Activated CD8-positive, alpha-beta T cell treated with anti-CD3 and anti-CD28 coated beads, Interleukin-2, amount 10 ng/mL, durations not matched to agents 7 days and 5 days (primary cell): Measurements from ENCODE around the gene ANP32B. TPM values are rescaled to one million over a fixed set of nuclear protein-coding genes. Genes with fewer than 3 reads are reported as not detected.
"Not testable (repeated sequence)": the region's sequence is repeated elsewhere in the genome, so short reads cannot be mapped to it uniquely, and the experiment has no call there.

Experiments
- ATAC-seq: fragments of 150-1000 bp; cut with Tn5 transposase; one replicate; pipeline ENCODE4 v1.10.0; 2021; ENCODE audit warnings: moderate library complexity
- CTCF ChIA-PET: fragments of 350-600 bp; sonication (Branson Sonifier 250); formaldehyde crosslinking; loops from one replicate; lab custom pipeline; 2021; ENCODE audit warnings: antibody characterized with exemption; lab: Charles Lee
- POLR2A ChIA-PET: fragments of 350-600 bp; sonication (Branson Sonifier 250); formaldehyde crosslinking; loops from one replicate; lab custom pipeline; 2021; ENCODE audit warnings: antibody characterized with exemption; lab: Charles Lee
- DNase-seq: peaks from one replicate; pipeline ENCODE4 v3.0.0-alpha.2; 2020
- H3K27ac Mint-ChIP-seq: one replicate; pipeline ENCODE4 v1.8.0; 2021; ENCODE audit warnings: mild to moderate bottlenecking, mixed read lengths
- H3K27me3 Mint-ChIP-seq: one replicate; pipeline ENCODE4 v1.8.0; 2021; ENCODE audit warnings: low read depth, mixed read lengths
- H3K36me3 Mint-ChIP-seq: one replicate; pipeline ENCODE4 v1.8.0; 2021; ENCODE audit warnings: low read depth, mixed read lengths
- H3K4me1 Mint-ChIP-seq: one replicate; pipeline ENCODE4 v1.8.0; 2021; ENCODE audit warnings: low read depth, mixed read lengths
- H3K4me3 Mint-ChIP-seq: one replicate; pipeline ENCODE4 v1.8.0; 2021; ENCODE audit warnings: mild to moderate bottlenecking, mixed read lengths
- H3K9me3 Mint-ChIP-seq: one replicate; pipeline ENCODE4 v1.8.0; 2022; ENCODE audit warnings: mixed read lengths; ENCODE audit not compliant: insufficient read depth
- total RNA-seq, 2 experiments: library from RNA; stranded (reverse); gene quantifications; one replicate each; pipeline ENCODE4 v1.2.3, GENCODE V29; 2021

The ANP32B gene
- total RNA-seq, 2 experiments from 2014 or later, result 347 to 354 TPM

DNA sequence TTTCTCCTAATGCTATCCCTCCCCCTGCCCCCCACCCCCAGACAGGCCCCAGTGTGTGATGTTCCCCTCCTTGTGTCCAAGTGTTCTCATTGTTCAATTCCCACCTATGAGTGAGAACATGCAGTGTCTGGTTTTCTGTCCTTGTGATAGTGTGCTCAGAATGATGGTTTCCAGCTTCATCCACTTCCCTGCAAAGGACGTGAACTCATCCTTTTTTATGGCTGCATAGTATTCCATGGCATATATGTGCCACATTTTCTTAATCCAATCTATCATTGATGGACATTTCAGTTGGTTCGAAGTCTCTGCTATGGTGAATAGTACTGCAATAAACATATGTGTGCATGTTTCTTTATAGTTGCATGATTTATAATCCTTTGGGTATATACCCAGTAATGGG is 37.7 kb upstream of the ANP32B start:
- H3K9me3 Mint-ChIP-seq, POLR2A ChIA-PET, H3K4me1 Mint-ChIP-seq, H3K36me3 Mint-ChIP-seq, ATAC-seq, DNase-seq, H3K27ac Mint-ChIP-seq, H3K4me3 Mint-ChIP-seq: not testable (repeated sequence)
- CTCF ChIA-PET, result interaction anchor here (1.5 to 6.4 kb wide), 3 partner anchors 10 to 55 kb away, joined by 3 to 43 read pairs (median 20); partner anchors contain the start of gene TRMO
- H3K27me3 Mint-ChIP-seq, result peaks cover 32% of the 10 kb centered on the region

DNA sequence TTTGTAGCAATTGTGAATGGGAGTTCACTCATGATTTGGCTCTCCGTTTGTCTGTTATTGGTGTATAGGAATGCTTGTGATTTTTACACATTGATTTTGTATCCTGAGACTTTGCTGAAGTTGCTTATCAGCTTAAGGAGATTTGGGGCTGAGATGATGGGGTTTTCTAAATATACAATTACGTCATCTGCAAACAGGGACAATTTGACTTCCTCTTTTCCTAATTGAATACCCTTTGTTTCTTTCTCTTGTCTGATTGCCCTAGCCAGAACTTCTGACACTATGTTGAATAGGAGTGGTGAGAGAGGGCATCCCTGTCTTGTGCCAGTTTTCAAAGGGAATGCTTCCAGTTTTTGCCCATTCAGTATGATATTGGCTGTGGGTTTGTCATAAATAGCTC is 36.0 kb upstream of the ANP32B start:
- DNase-seq, H3K4me3 Mint-ChIP-seq, ATAC-seq, H3K4me1 Mint-ChIP-seq, POLR2A ChIA-PET, H3K9me3 Mint-ChIP-seq, H3K27ac Mint-ChIP-seq, H3K36me3 Mint-ChIP-seq: not testable (repeated sequence)
- peaks cover 26% of the 10 kb centered on the region for H3K27me3 Mint-ChIP-seq
- CTCF ChIA-PET, result interaction anchor here (1.6 kb wide), 2 partner anchors 23 to 24 kb away, joined by 4 to 5 read pairs; no protein-coding TSS in a partner anchor

DNA sequence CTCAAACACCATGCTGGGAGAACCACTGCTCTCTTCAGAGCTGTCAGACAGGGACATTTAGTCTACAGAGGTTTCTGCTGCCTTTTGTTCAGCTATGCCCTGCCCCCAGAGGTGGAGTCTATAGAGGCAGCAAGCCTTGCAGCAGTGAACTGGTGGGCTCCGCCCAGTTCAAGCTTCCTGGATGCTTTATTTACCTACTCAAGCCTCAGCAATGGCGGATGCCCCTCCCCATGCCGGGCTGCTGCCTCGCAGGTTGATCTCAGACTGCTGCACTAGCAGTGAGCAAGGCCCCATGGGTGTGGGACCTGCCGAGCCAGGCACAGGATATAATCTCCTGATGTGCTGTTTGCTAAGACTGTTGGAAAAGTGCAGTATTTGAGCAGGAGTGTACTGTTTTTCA is 32.3 kb upstream of the ANP32B start:
- H3K4me1 Mint-ChIP-seq, H3K27ac Mint-ChIP-seq, H3K36me3 Mint-ChIP-seq, H3K4me3 Mint-ChIP-seq, H3K9me3 Mint-ChIP-seq: not testable (repeated sequence)
- POLR2A ChIA-PET, result interaction anchor here (0.7 kb wide), 1 partner anchor 37 kb away, joined by 3 read pairs; no protein-coding TSS in a partner anchor
- ATAC-seq (peak; percentile 52), DNase-seq (peak; percentile 46)
- CTCF ChIA-PET, result interaction anchor here (1.3 to 3.4 kb wide), 3 partner anchors 13 to 61 kb away, joined by 3 to 22 read pairs (median 3); partner anchors contain the start of genes HEMGN and TRMO
- H3K27me3 Mint-ChIP-seq, result peaks cover 30% of the 10 kb centered on the region

DNA sequence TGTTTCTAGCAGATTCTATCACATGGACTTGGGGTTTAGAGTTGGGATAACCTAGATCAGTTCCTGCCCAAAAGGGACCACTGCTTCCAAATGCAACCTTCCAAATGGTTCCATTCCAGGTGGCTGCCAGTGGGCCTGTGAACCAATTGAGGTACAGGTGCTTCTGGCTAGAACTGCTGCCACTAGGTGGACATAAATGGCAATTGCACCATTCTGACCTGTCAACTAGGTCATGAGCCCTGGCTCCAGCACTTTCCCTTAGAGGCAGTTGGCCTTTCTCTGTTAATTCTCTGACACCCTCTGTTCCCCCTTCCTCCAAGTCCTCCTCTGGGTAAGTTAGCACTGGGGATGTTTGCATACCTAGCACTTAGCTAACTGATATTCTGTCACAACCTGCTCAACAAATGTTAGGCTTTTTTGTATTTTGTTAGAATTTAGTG is 28.6 kb upstream of the ANP32B start:
- H3K4me1 Mint-ChIP-seq, result peaks cover 7% of the 10 kb centered on the region
- no peaks in the 10 kb centered on the region for H3K36me3 Mint-ChIP-seq
- H3K4me3 Mint-ChIP-seq, result no peak overlapping the region
- peaks cover 6% of the 10 kb centered on the region for H3K27me3 Mint-ChIP-seq
- H3K9me3 Mint-ChIP-seq, result no peaks in the 10 kb centered on the region
- peak; percentile 98 for ATAC-seq
- DNase-seq, result peak; percentile 71
- CTCF ChIA-PET, result interaction anchor here (0.6 to 5.1 kb wide), 13 partner anchors 11 to 250 kb away, joined by 3 to 106 read pairs (median 4); partner anchors contain the start of genes HEMGN and TRMO
- POLR2A ChIA-PET, result no interaction called here
- no peak overlapping the region for H3K27ac Mint-ChIP-seq

DNA sequence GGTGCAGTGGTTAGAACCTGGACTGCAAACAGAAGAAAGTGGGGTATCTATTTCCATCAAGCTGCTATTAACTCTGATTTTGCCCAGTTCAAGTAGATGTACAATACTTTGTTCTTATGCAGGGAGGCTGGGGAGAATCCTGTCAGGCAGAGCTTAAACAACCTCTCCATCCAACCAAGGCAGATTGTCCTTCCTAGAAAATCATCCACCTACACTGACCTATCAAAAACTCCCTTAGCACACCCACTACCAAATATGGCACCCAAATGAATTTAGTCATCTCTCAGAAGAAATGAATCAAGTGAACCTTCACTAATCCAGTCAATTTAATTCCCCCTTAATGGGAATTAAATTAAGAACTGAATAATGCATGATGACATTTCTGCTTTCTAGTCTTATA is 26.8 kb upstream of the ANP32B start:
- Mint-ChIP-seq H3K27ac (no peak overlapping the region), H3K27me3 (peaks cover 4% of the 10 kb centered on the region), H3K36me3 (no peaks in the 10 kb centered on the region), H3K9me3 (no peaks in the 10 kb centered on the region), H3K4me3 (no peak overlapping the region), H3K4me1 (peaks cover 2% of the 10 kb centered on the region)
- POLR2A ChIA-PET, result no interaction called here
- ATAC-seq (no peak), DNase-seq (no peak)
- CTCF ChIA-PET, result interaction anchor here (0.7 to 5.1 kb wide), 6 partner anchors 9 to 34 kb away, joined by 3 to 106 read pairs (median 4); partner anchors contain the start of gene TRMO

DNA sequence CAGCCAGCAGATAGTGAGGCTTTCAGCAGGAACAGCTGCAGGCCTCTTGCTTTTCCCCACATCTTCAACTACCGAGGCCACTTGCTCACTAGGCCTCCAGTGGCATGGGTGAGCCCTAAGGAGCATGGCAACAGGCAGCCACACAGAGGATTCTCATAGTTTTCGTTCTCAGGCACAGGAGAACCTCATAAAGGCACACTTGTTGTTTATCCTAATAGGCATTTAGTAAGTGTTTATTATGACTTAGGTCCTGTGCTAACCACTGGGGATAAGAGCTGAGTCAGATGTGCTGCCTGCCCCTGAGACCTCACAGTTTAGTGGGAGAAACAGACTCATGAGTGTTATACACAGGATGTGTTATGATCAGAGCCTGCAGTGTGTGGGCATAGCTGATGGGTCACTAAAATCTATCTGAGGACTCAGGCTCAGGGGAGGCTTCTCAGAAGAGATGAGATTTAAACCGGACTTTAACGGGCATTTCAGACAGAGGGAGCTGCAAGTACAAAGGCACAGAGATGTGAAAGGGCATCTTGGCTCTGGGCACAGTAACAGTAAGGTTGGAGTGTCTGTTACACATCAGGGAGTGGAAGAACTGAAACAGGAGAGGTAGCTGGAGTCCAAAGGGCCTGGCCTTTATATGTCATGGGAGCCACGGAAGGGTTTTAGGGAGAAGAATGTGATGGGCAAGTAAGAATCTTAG is 24.2 kb upstream of the ANP32B start:
- no peak overlapping the region for H3K27ac Mint-ChIP-seq
- H3K4me1 Mint-ChIP-seq, result peaks cover 2% of the 10 kb centered on the region
- no peak for DNase-seq
- H3K9me3 Mint-ChIP-seq, result no peaks in the 10 kb centered on the region
- ChIA-PET POLR2A (interaction anchor here (0.7 to 1.4 kb wide), 3 partner anchors 28 to 97 kb away, joined by 3 to 7 read pairs (median 3); partner anchors contain the start of gene TRMO), CTCF (interaction anchor here (0.9 to 3.2 kb wide), 5 partner anchors 10 to 76 kb away, joined by 3 to 42 read pairs (median 4); partner anchors contain the start of gene TRMO)
- no peak for ATAC-seq
- no peak overlapping the region for H3K4me3 Mint-ChIP-seq
- no peaks in the 10 kb centered on the region for H3K36me3 Mint-ChIP-seq
- peaks cover 4% of the 10 kb centered on the region for H3K27me3 Mint-ChIP-seq

DNA sequence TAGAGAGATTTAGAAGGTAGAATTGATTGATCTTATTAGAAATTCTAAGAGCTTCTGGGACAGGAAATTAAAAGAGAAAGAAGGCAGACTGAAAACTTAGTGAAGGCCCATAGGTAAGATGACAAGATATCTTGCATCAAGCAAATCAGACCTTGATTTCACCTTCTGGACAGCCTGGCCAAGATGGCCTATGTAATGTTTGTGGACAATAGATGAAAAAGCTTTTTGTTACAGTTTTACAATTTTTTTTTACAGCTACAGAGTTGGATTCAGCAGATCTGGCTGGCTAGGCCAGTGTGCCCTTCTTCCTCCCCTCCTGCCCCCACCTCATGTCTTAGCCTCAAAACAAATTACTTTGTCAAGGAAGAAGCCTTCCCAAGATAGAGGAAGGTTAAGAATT is 23.6 kb upstream of the ANP32B start:
- Mint-ChIP-seq H3K36me3 (no peaks in the 10 kb centered on the region), H3K9me3 (no peaks in the 10 kb centered on the region), H3K4me3 (no peak overlapping the region), H3K27ac (no peak overlapping the region), H3K27me3 (peaks cover 4% of the 10 kb centered on the region), H3K4me1 (no peaks in the 10 kb centered on the region)
- CTCF ChIA-PET, result interaction anchor here (0.6 to 3.2 kb wide), 6 partner anchors 9 to 75 kb away, joined by 3 to 42 read pairs (median 4); partner anchors contain the start of gene TRMO
- POLR2A ChIA-PET, result interaction anchor here (0.7 to 1.4 kb wide), 3 partner anchors 27 to 98 kb away, joined by 3 to 7 read pairs (median 3); partner anchors contain the start of gene TRMO
- no peak for ATAC-seq
- no peak for DNase-seq

DNA sequence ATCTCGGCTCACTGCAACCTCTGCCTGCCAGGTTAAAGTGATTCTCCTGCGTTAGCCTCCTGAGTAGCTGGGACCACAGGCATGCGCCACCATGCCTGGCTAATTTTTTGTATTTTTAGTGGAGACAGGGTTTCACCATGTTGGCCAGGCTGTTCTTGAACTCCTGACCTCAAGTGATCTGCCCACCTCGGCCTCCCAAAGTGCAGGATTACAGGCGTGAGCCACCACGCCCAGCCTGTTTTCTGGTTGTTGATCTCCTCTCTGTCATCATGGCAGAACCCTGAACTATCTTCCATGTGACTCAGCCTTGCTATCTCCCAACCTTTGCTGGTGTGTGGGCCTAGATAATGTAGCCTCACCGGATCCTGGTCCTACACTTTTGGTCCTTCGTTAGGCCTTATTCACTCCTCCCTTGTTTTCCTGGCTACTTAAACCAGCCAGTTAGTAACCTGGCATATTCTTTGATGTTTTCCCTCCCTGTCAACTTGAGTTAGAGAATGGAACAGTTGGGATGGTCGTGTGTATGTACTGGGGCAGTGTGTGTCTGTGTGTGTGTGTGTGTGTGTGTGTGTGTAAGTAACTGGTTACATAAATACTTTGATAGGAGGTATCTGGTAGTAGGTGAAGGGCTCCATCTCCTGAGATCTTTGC is 22.3 kb upstream of the ANP32B start:
- DNase-seq, ATAC-seq, H3K9me3 Mint-ChIP-seq, H3K4me3 Mint-ChIP-seq, H3K27ac Mint-ChIP-seq, H3K4me1 Mint-ChIP-seq, H3K27me3 Mint-ChIP-seq, H3K36me3 Mint-ChIP-seq, POLR2A ChIA-PET: not testable (repeated sequence)
- CTCF ChIA-PET, result interaction anchor here (3.2 to 4.6 kb wide), 2 partner anchors 38 kb away, joined by 30 to 42 read pairs; partner anchors contain the start of gene TRMO

DNA sequence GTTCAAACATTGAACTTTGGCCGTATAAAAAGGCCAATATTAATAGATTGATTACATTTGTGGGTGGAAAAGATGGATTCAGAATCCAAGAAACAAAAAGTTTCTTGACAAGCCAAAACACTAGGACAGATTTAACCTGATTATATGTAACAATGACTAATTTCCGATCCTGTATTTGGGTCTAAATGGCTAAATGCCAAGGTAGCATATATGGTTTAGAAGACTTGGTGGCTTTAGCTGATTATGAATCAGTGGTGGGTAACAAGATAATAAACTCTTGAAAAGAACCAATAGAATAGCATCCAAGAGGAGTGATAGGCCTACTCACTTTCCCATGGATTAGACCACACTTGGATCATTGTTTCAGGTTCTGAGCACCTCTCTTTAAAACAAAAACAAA is 21.8 kb upstream of the ANP32B start:
- POLR2A ChIA-PET, result no interaction called here
- H3K36me3 Mint-ChIP-seq, result no peaks in the 10 kb centered on the region
- H3K4me3 Mint-ChIP-seq, result no peak overlapping the region
- ATAC-seq, result no peak
- no peaks in the 10 kb centered on the region for H3K9me3 Mint-ChIP-seq
- CTCF ChIA-PET, result interaction anchor here (0.9 to 4.6 kb wide), 3 partner anchors 38 to 256 kb away, joined by 3 to 30 read pairs (median 4); partner anchors contain the start of gene TRMO
- H3K27me3 Mint-ChIP-seq, result peaks cover 11% of the 10 kb centered on the region
- H3K27ac Mint-ChIP-seq, result no peak overlapping the region
- no peak for DNase-seq
- no peaks in the 10 kb centered on the region for H3K4me1 Mint-ChIP-seq

DNA sequence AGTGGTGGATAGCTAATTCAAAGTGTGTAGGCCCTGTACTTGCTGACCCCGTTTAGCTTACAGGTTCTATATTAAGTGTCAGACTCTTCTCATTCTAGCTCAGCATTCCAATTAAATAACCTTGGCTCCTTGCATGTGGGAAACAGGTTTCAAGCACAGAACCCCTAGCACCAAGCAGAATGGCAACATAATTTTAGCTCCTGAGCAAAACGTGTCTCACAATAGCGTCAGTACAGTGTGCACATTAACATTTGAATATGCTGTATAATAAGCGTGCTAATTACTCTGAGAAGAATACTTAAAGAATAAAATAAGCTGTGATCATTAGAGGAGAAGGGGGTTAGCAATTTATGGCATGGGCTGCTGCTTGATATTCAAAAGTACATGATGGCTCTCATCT is 21.0 kb upstream of the ANP32B start:
- Mint-ChIP-seq H3K9me3 (no peaks in the 10 kb centered on the region), H3K27me3 (peaks cover 13% of the 10 kb centered on the region), H3K36me3 (no peaks in the 10 kb centered on the region), H3K4me3 (no peak overlapping the region), H3K27ac (no peak overlapping the region), H3K4me1 (no peaks in the 10 kb centered on the region)
- ATAC-seq (no peak), DNase-seq (no peak)
- ChIA-PET CTCF (interaction anchor here (0.8 to 4.6 kb wide), 6 partner anchors 9 to 256 kb away, joined by 3 to 30 read pairs (median 4); partner anchors contain the start of gene TRMO), POLR2A (interaction anchor here (1.2 kb wide), 1 partner anchor 18 kb away, joined by 3 read pairs; no protein-coding TSS in a partner anchor)

DNA sequence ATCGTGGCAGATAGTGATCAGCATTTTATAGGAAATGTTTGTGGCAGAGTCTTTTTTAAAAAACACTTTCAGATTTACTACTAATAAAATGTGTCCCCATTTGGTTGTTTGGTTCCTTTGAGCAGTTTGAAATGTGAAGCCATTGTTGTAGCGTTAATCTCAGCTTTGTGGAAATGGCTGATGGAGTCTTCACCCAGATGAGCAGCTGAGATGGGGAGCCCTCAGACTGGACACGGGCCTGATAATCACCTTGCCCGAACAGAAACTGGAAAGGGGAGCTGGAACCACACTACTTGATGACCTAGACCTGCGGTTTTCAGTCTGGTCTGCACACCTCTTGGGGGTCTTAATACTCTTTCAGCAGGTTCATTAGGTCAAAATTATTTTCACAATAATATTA is 20.6 kb upstream of the ANP32B start:
- ChIA-PET CTCF (interaction anchor here (0.8 to 4.6 kb wide), 6 partner anchors 9 to 63 kb away, joined by 3 to 30 read pairs (median 4); partner anchors contain the start of gene TRMO), POLR2A (interaction anchor here (1.2 kb wide), 1 partner anchor 17 kb away, joined by 3 read pairs; no protein-coding TSS in a partner anchor)
- no peak overlapping the region for H3K4me3 Mint-ChIP-seq
- no peaks in the 10 kb centered on the region for H3K36me3 Mint-ChIP-seq
- ATAC-seq (no peak), DNase-seq (no peak)
- no peak overlapping the region for H3K27ac Mint-ChIP-seq
- H3K9me3 Mint-ChIP-seq, result no peaks in the 10 kb centered on the region
- no peaks in the 10 kb centered on the region for H3K4me1 Mint-ChIP-seq
- peaks cover 13% of the 10 kb centered on the region for H3K27me3 Mint-ChIP-seq
